ENCODE measurements around the gene ALDH1A3. TPM values are rescaled to one million over a fixed set of nuclear protein-coding genes. Genes with fewer than 3 reads are reported as not detected.

The ALDH1A3 gene
- total RNA-seq, 1 donor from 2014 or later: 62.9 TPM

DNA sequence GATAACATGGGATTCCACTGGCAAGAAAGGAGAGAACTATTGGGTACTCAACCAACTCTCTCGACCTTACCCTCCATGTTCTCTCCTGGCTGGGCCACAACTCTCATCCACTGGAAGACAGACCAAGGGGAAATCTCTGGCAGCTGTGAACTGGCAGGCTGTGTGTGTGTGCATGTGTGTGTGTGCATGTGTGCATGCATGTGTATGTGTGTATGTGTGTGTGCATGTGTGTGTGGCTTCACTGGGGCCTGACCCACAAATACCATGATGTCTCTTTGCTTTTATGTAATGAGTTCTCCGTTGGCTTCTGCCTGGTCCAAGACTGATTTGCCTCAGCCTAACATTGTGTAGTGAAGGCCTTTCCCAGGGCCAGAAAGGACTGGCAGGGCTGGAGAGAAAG is 4.1 kb upstream of the ALDH1A3 start:
- no peak overlapping the region for H3K27ac ChIP-seq
- H3K27me3 ChIP-seq: no peaks in the 10 kb centered on the region
- H3K36me3 ChIP-seq: no peaks in the 10 kb centered on the region
- H3K4me3 ChIP-seq: no peak overlapping the region
- DNase-seq (ENCODE audit: extremely low spot score in 2 of 2): no peak
- H3K4me1 ChIP-seq: peaks cover 4% of the 10 kb centered on the region
- intact Hi-C loops (cut with DNase I): no loop called here
- H3K9me3 ChIP-seq: no peaks in the 10 kb centered on the region
- TF ChIP-seq, protein P1, sequence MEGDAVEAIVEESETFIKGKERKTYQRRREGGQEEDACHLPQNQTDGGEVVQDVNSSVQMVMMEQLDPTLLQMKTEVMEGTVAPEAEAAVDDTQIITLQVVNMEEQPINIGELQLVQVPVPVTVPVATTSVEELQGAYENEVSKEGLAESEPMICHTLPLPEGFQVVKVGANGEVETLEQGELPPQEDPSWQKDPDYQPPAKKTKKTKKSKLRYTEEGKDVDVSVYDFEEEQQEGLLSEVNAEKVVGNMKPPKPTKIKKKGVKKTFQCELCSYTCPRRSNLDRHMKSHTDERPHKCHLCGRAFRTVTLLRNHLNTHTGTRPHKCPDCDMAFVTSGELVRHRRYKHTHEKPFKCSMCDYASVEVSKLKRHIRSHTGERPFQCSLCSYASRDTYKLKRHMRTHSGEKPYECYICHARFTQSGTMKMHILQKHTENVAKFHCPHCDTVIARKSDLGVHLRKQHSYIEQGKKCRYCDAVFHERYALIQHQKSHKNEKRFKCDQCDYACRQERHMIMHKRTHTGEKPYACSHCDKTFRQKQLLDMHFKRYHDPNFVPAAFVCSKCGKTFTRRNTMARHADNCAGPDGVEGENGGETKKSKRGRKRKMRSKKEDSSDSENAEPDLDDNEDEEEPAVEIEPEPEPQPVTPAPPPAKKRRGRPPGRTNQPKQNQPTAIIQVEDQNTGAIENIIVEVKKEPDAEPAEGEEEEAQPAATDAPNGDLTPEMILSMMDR (IDR thresholded peaks at IDR 0.05): no peak

DNA sequence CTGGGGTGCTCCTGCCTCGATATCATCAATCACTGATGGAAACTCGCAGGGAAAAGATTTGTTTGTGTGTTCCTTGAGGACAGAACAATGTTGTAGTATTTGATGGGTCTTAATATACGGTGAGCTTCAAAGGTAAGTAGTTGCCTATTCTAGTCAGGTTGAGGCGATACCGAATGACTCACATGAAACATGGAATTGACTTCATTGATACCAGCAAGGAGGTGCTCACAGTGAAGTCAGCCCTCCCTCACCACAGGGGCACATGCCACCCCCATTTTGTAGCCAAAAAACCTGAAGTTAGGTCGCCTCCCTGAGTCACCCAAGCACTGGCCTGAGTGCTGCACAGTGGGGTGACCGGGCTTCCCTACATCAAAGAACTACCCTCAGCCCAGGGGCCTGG is 3.7 kb upstream of the ALDH1A3 start:
- no peak for TF ChIP-seq POLR2A (IDR thresholded peaks at IDR 0.05)
- TF ChIP-seq POLR2AphosphoS5 (IDR thresholded peaks at IDR 0.05; ENCODE audit: insufficient read depth in 1 of 2, low read depth in 1 of 2): no peak
- TF ChIP-seq, protein P1 (IDR thresholded peaks at IDR 0.05): no peak
- H3K27me3 ChIP-seq: no peaks in the 10 kb centered on the region
- no peak overlapping the region for H3K4me3 ChIP-seq
- no peak for DNase-seq (ENCODE audit: extremely low spot score in 2 of 2)
- intact Hi-C loops (cut with DNase I): no loop called here
- H3K36me3 ChIP-seq: no peaks in the 10 kb centered on the region
- H3K9me3 ChIP-seq: no peaks in the 10 kb centered on the region
- H3K4me1 ChIP-seq: peaks cover 7% of the 10 kb centered on the region
- no peak overlapping the region for H3K27ac ChIP-seq

DNA sequence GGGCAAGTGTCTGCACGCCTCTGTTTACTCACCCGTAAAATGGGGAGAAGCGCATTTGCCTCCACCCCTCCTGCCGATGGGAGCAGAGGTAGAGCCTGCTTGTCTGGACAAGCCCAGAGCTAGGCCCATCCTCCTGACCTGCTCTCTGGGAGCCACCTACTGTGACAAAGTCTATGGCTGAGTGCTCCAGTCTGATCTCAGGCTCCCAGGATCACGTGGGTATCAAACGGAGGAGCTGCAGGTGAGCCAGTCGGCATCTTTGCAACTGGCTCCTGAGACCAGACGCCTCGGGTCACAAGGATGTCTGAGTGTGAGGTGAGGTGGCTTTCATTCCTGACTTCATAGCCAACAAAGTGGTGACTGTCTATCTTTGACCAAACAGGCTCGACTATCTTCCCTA is 2.1 kb upstream of the ALDH1A3 start:
- Histone ChIP-seq H3K4me3 (no peak overlapping the region), H3K9me3 (no peaks in the 10 kb centered on the region), H3K27ac (no peak overlapping the region), H3K4me1 (peaks cover 7% of the 10 kb centered on the region), H3K36me3 (no peaks in the 10 kb centered on the region), H3K27me3 (no peaks in the 10 kb centered on the region)
- no peak for DNase-seq (ENCODE audit: extremely low spot score in 2 of 2)
- TF ChIP-seq, protein P1 (IDR thresholded peaks at IDR 0.05): no peak
- TF ChIP-seq POLR2AphosphoS5 (IDR thresholded peaks at IDR 0.05; ENCODE audit: insufficient read depth in 1 of 2, low read depth in 1 of 2) (no peak), POLR2A (IDR thresholded peaks at IDR 0.05) (no peak)
- intact Hi-C loops (cut with DNase I): no loop called here

DNA sequence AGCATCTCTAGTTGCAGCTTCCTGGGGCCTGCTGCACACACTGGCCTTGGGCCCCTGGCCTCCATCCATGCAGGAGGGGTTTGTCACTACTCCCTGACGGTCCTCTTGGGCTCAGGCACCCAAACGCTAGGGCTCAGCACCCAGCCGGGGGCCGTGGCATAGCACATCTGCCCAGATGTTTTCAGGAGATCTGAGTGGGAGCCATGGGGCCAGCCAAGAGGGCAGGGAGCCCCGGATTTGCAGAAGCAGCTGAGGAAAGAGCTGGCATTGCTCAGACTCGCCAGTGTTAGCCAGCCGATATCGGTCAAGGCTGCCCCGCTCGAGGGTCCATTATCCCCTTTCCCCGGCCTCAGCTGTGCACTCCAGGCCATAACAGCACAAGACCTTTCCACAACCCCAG is 1.5 kb upstream of the ALDH1A3 start:
- intact Hi-C loops (cut with DNase I): no loop called here
- Histone ChIP-seq H3K4me1 (peaks cover 7% of the 10 kb centered on the region), H3K27ac (no peak overlapping the region), H3K27me3 (no peaks in the 10 kb centered on the region), H3K4me3 (no peak overlapping the region), H3K9me3 (no peaks in the 10 kb centered on the region), H3K36me3 (no peaks in the 10 kb centered on the region)
- TF ChIP-seq POLR2AphosphoS5 (IDR thresholded peaks at IDR 0.05; ENCODE audit: insufficient read depth in 1 of 2, low read depth in 1 of 2): no peak
- TF ChIP-seq POLR2A (IDR thresholded peaks at IDR 0.05): no peak
- TF ChIP-seq, protein P1 (IDR thresholded peaks at IDR 0.05): no peak
- no peak for DNase-seq (ENCODE audit: extremely low spot score in 2 of 2)

DNA sequence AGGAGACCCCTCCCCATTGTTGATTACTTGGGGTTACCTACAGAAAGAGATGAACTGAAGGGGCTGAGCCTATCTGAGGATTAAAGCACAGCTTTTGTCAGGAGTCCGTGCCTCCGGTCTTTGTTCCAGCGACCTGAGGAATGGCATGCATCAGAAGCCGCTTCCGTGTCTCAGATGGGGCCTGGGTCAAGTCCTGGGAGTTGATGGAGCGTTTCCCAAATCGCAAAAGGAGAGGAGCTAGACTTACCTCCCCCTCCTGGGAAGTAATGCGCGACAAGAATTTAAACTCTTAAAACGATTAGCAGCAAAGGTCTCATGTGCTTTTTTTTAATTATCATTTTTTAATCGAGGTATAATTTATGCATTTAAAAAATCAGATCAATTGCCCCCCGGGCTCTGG is 983 bp upstream of the ALDH1A3 start:
- peak overlapping the region; percentile 55 to 56 for H3K4me3 ChIP-seq
- DNase-seq (ENCODE audit: extremely low spot score in 2 of 2): no peak
- H3K36me3 ChIP-seq: no peaks in the 10 kb centered on the region
- H3K27me3 ChIP-seq: no peaks in the 10 kb centered on the region
- peaks cover 7% of the 10 kb centered on the region for H3K4me1 ChIP-seq
- no peaks in the 10 kb centered on the region for H3K9me3 ChIP-seq
- peak overlapping the region; percentile 48 for H3K27ac ChIP-seq
- TF ChIP-seq, protein P1 (IDR thresholded peaks at IDR 0.05): no peak
- TF ChIP-seq POLR2AphosphoS5 (IDR thresholded peaks at IDR 0.05; ENCODE audit: insufficient read depth in 1 of 2, low read depth in 1 of 2) (no peak), POLR2A (IDR thresholded peaks at IDR 0.05) (no peak)
- intact Hi-C loops (cut with DNase I): no loop called here
